GM12878 (cell line): ENCODE results near the gene CD2AP. TPM values are rescaled to one million over a fixed set of nuclear protein-coding genes. Genes with fewer than 3 reads are reported as not detected.

Experiments used
- ATAC-seq: fragments of 200-7000 bp; cut with Tn5 transposase; 3 replicates; pipeline ENCODE4 v1.9.1; 2020; ENCODE audit warnings: mild to moderate bottlenecking, moderate library complexity
- BruUV-seq: library from RNA; stranded (reverse); fragments of 400-500 nt; replicated peaks from 2 replicates; lab custom pipeline; 2021; lab: Mats Ljungman, UMichigan
- CTCF ChIA-PET: fragments of 300-600 bp; sonication (Branson Sonifier 250); formaldehyde crosslinking; extraction: SDS; loops from one replicate; lab custom pipeline; 2021; ENCODE audit warnings: inconsistent platforms; lab: Yijun Ruan, JAX
- POLR2A ChIA-PET: fragments of 350-600 bp; formaldehyde crosslinking; extraction: SDS; loops from one replicate; lab custom pipeline; 2021; ENCODE audit warnings: inconsistent platforms; lab: Charles Lee
- RAD21 ChIA-PET: fragments of 300-600 bp; sonication (Branson Sonifier 250); formaldehyde crosslinking; loops from one replicate; lab custom pipeline; 2023; ENCODE audit warnings: antibody characterized with exemption; ENCODE audit not compliant: unreplicated experiment; lab: Charles Lee
- SMC1A ChIA-PET: fragments of 300-600 bp; sonication (Branson Sonifier 250); formaldehyde crosslinking; loops from one replicate; lab custom pipeline; 2023; ENCODE audit not compliant: unreplicated experiment, uncharacterized antibody; lab: Charles Lee
- DNase-seq: peaks from one replicate; pipeline ENCODE4 v3.0.0-alpha.2; 2011; ENCODE audit warnings: low read depth, low spot score
- FAIRE-seq: peaks from 3 replicates; lab custom pipeline; 2011; peaks lifted over from hg19 to GRCh38; lab: Jason Lieb, UNC
- H2AFZ ChIP-seq: 2 replicates; pipeline ENCODE4 v1.6.0; 2011; ENCODE audit warnings: low read depth, low read length, control low read depth; ENCODE audit not compliant: control insufficient read depth
- H3K27ac ChIP-seq: 2 replicates; pipeline ENCODE4 v1.5.1; 2011; ENCODE audit warnings: control low read depth; ENCODE audit not compliant: control insufficient read depth, insufficient read depth
- H3K27me3 ChIP-seq, 2 experiments: replicated peaks in 1 of 2; 2 replicates each; pipeline versions ENCODE4 v1.6.0 to v1.6.1; 2011; ENCODE audit warnings: low read length in 1 of 2; ENCODE audit not compliant: control insufficient read depth in 2 of 2, insufficient read depth in 2 of 2
- H3K36me3 ChIP-seq, 2 experiments: 2 replicates each; pipeline ENCODE4 v1.5.1; 2011; ENCODE audit warnings: low read length in 1 of 2; ENCODE audit not compliant: control insufficient read depth in 2 of 2, insufficient read depth in 2 of 2
- H3K4me1 ChIP-seq: 2 replicates; pipeline ENCODE4 v1.6.1; 2011; ENCODE audit warnings: mild to moderate bottlenecking, low read length, moderate library complexity, mixed read lengths; ENCODE audit not compliant: control insufficient read depth, insufficient read depth
- H3K4me2 ChIP-seq: 2 replicates; pipeline ENCODE4 v1.6.0; 2011; ENCODE audit warnings: control low read depth; ENCODE audit not compliant: control insufficient read depth, insufficient read depth
- H3K4me3 ChIP-seq: fragments of 200-600 bp; sonication (generic); 2 replicates; pipeline ENCODE4 v1.5.1; 2016
- H3K79me2 ChIP-seq: 2 replicates; pipeline ENCODE4 v1.6.0; 2011; ENCODE audit warnings: low read length; ENCODE audit not compliant: control insufficient read depth, insufficient read depth
- H3K9ac ChIP-seq: 2 replicates; pipeline ENCODE4 v1.8.0; 2011; ENCODE audit warnings: low read length, control low read depth, mixed read lengths; ENCODE audit not compliant: control insufficient read depth, insufficient read depth
- H3K9me3 ChIP-seq: replicated peaks from 3 replicates; pipeline ENCODE4 v1.5.1; 2011; ENCODE audit warnings: mild to moderate bottlenecking, low read length; ENCODE audit not compliant: control insufficient read depth, insufficient read depth
- H4K20me1 ChIP-seq: 2 replicates; pipeline ENCODE4 v1.6.0; 2011; ENCODE audit not compliant: control insufficient read depth, insufficient read depth
- BCL11A ChIP-seq: IDR thresholded peaks from 2 replicates; pipeline ENCODE4 v1.6.1; 2011; ENCODE audit warnings: low read depth, low read length
- BRCA1 ChIP-seq: IDR thresholded peaks from 2 replicates; pipeline ENCODE4 v1.6.1; 2011; ENCODE audit warnings: low read depth, low read length, improper control_type of control experiment
- EP300 ChIP-seq, 2 experiments: fragments of 150-350 bp in 1 of 2; IDR thresholded peaks; 2 replicates each; pipeline ENCODE4 v1.6.1; 2011 to 2012; ENCODE audit warnings: low read depth in 2 of 2, low read length in 2 of 2, borderline replicate concordance in 1 of 2, improper control_type of control experiment in 1 of 2, inconsistent platforms in 1 of 2; ENCODE audit not compliant: control insufficient read depth in 1 of 2
- FOXK2 ChIP-seq: fragments of 450-650 bp; IDR thresholded peaks from 2 replicates; pipeline ENCODE4 v1.6.1; 2017; ENCODE audit warnings: mild to moderate bottlenecking, moderate library complexity
- FOXM1 ChIP-seq: IDR thresholded peaks from 2 replicates; pipeline ENCODE4 v1.6.1; 2012; ENCODE audit warnings: low read depth, mild to moderate bottlenecking, inconsistent platforms, low read length, moderate library complexity
- GATAD2B ChIP-seq: fragments of 450-650 bp; conservative IDR thresholded peaks from 2 replicates; pipeline ENCODE4 v1.6.1; 2017; ENCODE audit warnings: low read depth, mild to moderate bottlenecking, moderate library complexity
- HDAC6 ChIP-seq: fragments of 200-600 bp; sonication (generic); IDR thresholded peaks from one replicate; pipeline ENCODE4 v1.8.0; 2017; ENCODE audit warnings: antibody characterized with exemption; ENCODE audit not compliant: unreplicated experiment
- MTA3 ChIP-seq: IDR thresholded peaks from 2 replicates; pipeline ENCODE4 v1.6.1; 2012; ENCODE audit warnings: low read length, inconsistent platforms, borderline replicate concordance
- MXI1 ChIP-seq: fragments of 150-350 bp; IDR thresholded peaks from 2 replicates; pipeline ENCODE4 v1.6.1; 2011; ENCODE audit warnings: low read depth, mild to moderate bottlenecking, inconsistent platforms, low read length, improper control_type of control experiment
- PML ChIP-seq: IDR thresholded peaks from 2 replicates; pipeline ENCODE4 v1.6.1; 2012; ENCODE audit warnings: low read length, inconsistent platforms
- RAD21 ChIP-seq: IDR thresholded peaks from 2 replicates; pipeline ENCODE4 v1.6.1; 2011; ENCODE audit warnings: mild to moderate bottlenecking, low read depth, low read length, moderate library complexity; ENCODE audit not compliant: insufficient read depth
- SMARCA5 ChIP-seq: fragments of 450-650 bp; IDR thresholded peaks from 2 replicates; pipeline ENCODE4 v1.6.1; 2017; ENCODE audit warnings: mild to moderate bottlenecking
- SRF ChIP-seq, 2 experiments: IDR thresholded peaks; 2 replicates each; pipeline ENCODE4 v1.6.1; 2011; ENCODE audit warnings: low read depth in 2 of 2, low read length in 2 of 2, mild to moderate bottlenecking in 1 of 2, moderate library complexity in 1 of 2
- WRNIP1 ChIP-seq: IDR thresholded peaks from 2 replicates; pipeline ENCODE4 v1.6.1; 2011; ENCODE audit warnings: low read depth, low read length, improper control_type of control experiment, borderline replicate concordance
- ZBED1 ChIP-seq: IDR thresholded peaks from 2 replicates; pipeline ENCODE4 v1.6.1; 2016; ENCODE audit warnings: borderline replicate concordance
- WGBS: methylation state at CpG from one replicate; pipeline ENCODE4 v1.1.6; 2016; ENCODE audit warnings: low lambda C conversion rate; ENCODE audit not compliant: insufficient replicate concordance, insufficient coverage; ENCODE audit errors: missing lambda C conversion rate; 5-methylcytosine and 5-hydroxymethylcytosine counted together
- in situ Hi-C: fragments of 300-500 bp; cut with MboI; formaldehyde crosslinking; loops from 9 replicates; pipeline ENCODE4 v1.14.3; 2018; ENCODE audit warnings: mixed read lengths
- intact Hi-C: fragments of 100-400 bp; cut with micrococcal nuclease; formaldehyde crosslinking; loops from one replicate; pipeline ENCODE4 v1.14.2; 2022; ENCODE audit not compliant: unreplicated experiment
- polyA plus RNA-seq, 11 experiments: library from polyadenylated mRNA; depleted of rRNA in 4 of 11; unstranded in 6 of 11; stranded (reverse) in 5 of 11; fragments of >200 nt; fragmentation: Nextera tagmentation in 4 of 11; fragmentation: Illumina TruSeq in 1 of 11; extraction: Ambion mirVana in 4 of 11; extraction: Trizol in 1 of 11; gene quantifications; 1 replicate in 1 of 11; 2 replicates in 10 of 11; pipeline versions ENCODE4 v1.2.1 to v1.2.3, GENCODE V29; 2011 to 2016; ENCODE audit warnings: inconsistent platforms in 2 of 11, missing spikeins in 2 of 11, low read depth in 1 of 11
- total RNA-seq, 4 experiments: library from RNA; depleted of rRNA in 3 of 4; stranded (reverse); fragments of >200 nt in 3 of 4; fragmentation: Illumina TruSeq in 1 of 4; extraction: Trizol in 1 of 4; gene quantifications; 2 replicates each; pipeline versions ENCODE4 v1.2.1 to v1.2.3, GENCODE V29; 2013 to 2021
- TF ChIP-seq, protein P1 (sequence below): IDR thresholded peaks from 2 replicates; pipeline ENCODE4 v1.6.1; 2012; ENCODE audit warnings: low read depth, low read length, improper control_type of control experiment
- TF ChIP-seq, protein P2 (sequence below): fragments of 450-650 bp; formaldehyde crosslinking; IDR thresholded peaks from 2 replicates; pipeline ENCODE4 v1.4.0; 2022; ENCODE audit warnings: mild to moderate bottlenecking, moderate library complexity

CD2AP gene
- total and polyA plus RNA-seq, 10 of the 15 experiments (the other 5 are each of a cell fraction or from before 2014, with no cell fraction given) = 5.4 to 46.6 (median 20.9) TPM

DNA sequence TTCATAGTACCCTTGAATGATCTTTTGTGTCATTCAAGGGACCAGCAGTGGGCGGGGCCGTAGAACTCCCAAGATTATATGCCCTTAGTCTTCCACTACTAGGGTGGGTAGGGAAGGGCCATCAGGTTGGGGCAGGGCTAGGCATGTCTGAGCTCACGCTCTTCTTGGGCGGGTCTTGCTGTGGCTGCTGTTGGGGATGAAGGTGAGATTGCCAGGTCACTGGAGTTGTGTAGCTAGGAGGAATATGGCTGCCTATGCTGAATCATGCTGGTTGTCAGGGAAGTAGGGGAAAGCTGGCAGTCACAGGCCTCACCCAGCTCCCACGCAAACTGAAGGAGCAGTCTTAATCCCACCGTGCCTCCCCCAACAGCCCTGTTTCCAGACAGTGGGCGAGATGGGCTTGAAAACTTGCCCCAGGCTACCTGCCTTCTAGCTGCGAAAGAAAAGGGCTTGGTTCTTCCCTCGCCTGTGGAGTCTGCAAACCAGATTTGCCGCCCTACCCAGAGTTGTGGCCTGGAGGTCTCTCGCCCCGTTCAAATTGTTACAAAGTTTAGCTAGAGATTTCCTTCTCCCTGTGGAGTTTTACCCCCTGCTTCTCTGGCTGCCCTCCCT lies 144.4 kb downstream of the CD2AP start:
- ChIA-PET POLR2A (interaction anchor here (0.6 kb wide), 1 partner anchor 48 kb away, joined by 6 read pairs; no protein-coding TSS in a partner anchor), CTCF (interaction anchor here (1.3 to 2.1 kb wide), 2 partner anchors 9 to 112 kb away, joined by 5 to 13 read pairs; no protein-coding TSS in a partner anchor), RAD21 (no interaction called here), SMC1A (interaction anchor here (1.9 kb wide), 1 partner anchor 9 kb away, joined by 7 read pairs; no protein-coding TSS in a partner anchor)
- intact Hi-C loops (no loop called here), in situ Hi-C loops (no loop called here)
- 91% methylated on average over 12 of the region's 12 CpGs for WGBS
- no peak overlapping the region for H2AFZ ChIP-seq
- H3K9ac ChIP-seq = no peak overlapping the region
- no TSS peak for BruUV-seq
- H3K79me2 ChIP-seq = no peaks in the 10 kb centered on the region
- no peaks in the 10 kb centered on the region for H3K9me3 ChIP-seq
- DNase-seq (no peak), ATAC-seq (no peak), FAIRE-seq (no peak)
- H4K20me1 ChIP-seq = no peaks in the 10 kb centered on the region
- H3K27me3 ChIP-seq = no peaks in the 10 kb centered on the region
- no peak overlapping the region for H3K4me2 ChIP-seq
- no peak overlapping the region for H3K4me3 ChIP-seq
- no peak overlapping the region for H3K27ac ChIP-seq
- H3K4me1 ChIP-seq = no peaks in the 10 kb centered on the region
- peaks cover 2 to 7% of the 10 kb centered on the region in 2 experiments for H3K36me3 ChIP-seq
- TF ChIP-seq SRF (IDR thresholded peaks at IDR 0.05; ENCODE audit: low read depth in 2 of 2, low read length in 2 of 2) (no peak), GATAD2B (no peak), RAD21 (no peak), SMARCA5 (no peak), FOXM1 (no peak), EP300 (IDR thresholded peaks at IDR 0.05; ENCODE audit: borderline replicate concordance in 1 of 2, control insufficient read depth in 1 of 2, low read depth in 2 of 2, low read length in 2 of 2) (no peak), FOXK2 (no peak), BCL11A (no peak), BRCA1 (no peak), MXI1 (no peak), ZBED1 (no peak), PML (no peak), MTA3 (no peak), HDAC6 (no peak), WRNIP1 (no peak)
- TF ChIP-seq, protein P1, sequence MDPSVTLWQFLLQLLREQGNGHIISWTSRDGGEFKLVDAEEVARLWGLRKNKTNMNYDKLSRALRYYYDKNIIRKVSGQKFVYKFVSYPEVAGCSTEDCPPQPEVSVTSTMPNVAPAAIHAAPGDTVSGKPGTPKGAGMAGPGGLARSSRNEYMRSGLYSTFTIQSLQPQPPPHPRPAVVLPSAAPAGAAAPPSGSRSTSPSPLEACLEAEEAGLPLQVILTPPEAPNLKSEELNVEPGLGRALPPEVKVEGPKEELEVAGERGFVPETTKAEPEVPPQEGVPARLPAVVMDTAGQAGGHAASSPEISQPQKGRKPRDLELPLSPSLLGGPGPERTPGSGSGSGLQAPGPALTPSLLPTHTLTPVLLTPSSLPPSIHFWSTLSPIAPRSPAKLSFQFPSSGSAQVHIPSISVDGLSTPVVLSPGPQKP = no peak
- TF ChIP-seq, protein P2, sequence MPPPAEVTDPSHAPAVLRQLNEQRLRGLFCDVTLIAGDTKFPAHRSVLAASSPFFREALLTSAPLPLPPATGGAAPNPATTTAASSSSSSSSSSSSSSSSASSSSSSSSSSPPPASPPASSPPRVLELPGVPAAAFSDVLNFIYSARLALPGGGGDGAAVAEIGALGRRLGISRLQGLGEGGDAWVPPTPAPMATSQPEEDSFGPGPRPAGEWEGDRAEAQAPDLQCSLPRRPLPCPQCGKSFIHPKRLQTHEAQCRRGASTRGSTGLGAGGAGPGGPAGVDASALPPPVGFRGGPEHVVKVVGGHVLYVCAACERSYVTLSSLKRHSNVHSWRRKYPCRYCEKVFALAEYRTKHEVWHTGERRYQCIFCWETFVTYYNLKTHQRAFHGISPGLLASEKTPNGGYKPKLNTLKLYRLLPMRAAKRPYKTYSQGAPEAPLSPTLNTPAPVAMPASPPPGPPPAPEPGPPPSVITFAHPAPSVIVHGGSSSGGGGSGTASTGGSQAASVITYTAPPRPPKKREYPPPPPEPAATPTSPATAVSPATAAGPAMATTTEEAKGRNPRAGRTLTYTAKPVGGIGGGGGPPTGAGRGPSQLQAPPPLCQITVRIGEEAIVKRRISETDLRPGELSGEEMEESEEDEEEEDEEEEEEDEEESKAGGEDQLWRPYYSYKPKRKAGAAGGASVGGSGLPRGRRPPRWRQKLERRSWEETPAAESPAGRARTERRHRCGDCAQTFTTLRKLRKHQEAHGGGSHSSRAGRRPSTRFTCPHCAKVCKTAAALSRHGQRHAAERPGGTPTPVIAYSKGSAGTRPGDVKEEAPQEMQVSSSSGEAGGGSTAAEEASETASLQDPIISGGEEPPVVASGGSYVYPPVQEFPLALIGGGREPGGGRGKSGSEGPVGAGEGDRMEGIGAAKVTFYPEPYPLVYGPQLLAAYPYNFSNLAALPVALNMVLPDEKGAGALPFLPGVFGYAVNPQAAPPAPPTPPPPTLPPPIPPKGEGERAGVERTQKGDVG (CRISPR knock-in tag) = no peak
